Measurements from ENCODE around the gene ERAL1. TPM values are rescaled to one million over a fixed set of nuclear protein-coding genes. Genes with fewer than 3 reads are reported as not detected.

Gene ERAL1
- 10 to 100 TPM; 28.4 to 51.9 (median 38.8) TPM for total RNA-seq
- 10 to 100 TPM; 31.2 to 39.7 (median 38.6) TPM for polyA plus RNA-seq
- long read RNA-seq, donor 1, transcript ERAL1-201 (10 exons, 1,925 nt): major isoform, 10 of 10 reads
- long read RNA-seq, donor 1, partial matches to known transcripts: 0 of 10 reads
- long read RNA-seq, donor 1, other reads (novel, unspliced or antisense): 0 of 10 reads
- long read RNA-seq, donor 2, transcript ERAL1-201 (10 exons, 1,925 nt): major isoform, 12 of 15 reads
- long read RNA-seq, donor 2, partial matches to known transcripts: 0 of 15 reads
- long read RNA-seq, donor 2, other reads (novel, unspliced or antisense): 0 of 15 reads

- whole genome bisulfite sequencing, 5 donors: 1% methylated on average over 42 of the region's 42 CpGs
- no peaks in the 10 kb centered on the region for H3K9me3 ChIP-seq
- intact Hi-C loops (cut with DNase I; ENCODE audit: low total_unique reads): loop anchor here (10.0 kb wide), 1 partner anchor 50 kb away; the partner anchor contains the start of gene DHRS13
- peak; percentile 91 to 93 (median 92) for TF ChIP-seq POLR2AphosphoS5 (IDR thresholded peaks at IDR 0.05)
- peak in 2 of 3 donors; percentile 14 to 38 for TF ChIP-seq POLR2A (IDR thresholded peaks at IDR 0.05)
- TF ChIP-seq CTCF (IDR thresholded peaks at IDR 0.05 in 8 of 11, conservative IDR thresholded peaks at IDR 0.05 in 3 of 11): no peak
- peaks cover 10 to 25% (median 18%) of the 10 kb centered on the region in 6 donors for H3K4me1 ChIP-seq
- H3K36me3 ChIP-seq: peaks cover 0 to 37% (median 33%) of the 10 kb centered on the region in 6 donors
- peak; percentile 96 for DNase-seq
- peak within 1 kb of the TSS; percentile 66 to 90 (median 78) for H3K4me3 ChIP-seq
- peak within 1 kb of the TSS; percentile 61 to 89 (median 82) for H3K27ac ChIP-seq
- no peaks in the 10 kb centered on the region for H3K27me3 ChIP-seq (replicated peaks in 1 of 7)
Measured at GRCh38 chr17:28854457-28855335, at the start of gene ERAL1. TSS of gene ERAL1 (plus strand) at chr17:28855016. CDS start at chr17:28855035, 19 bp downstream.

- Histone ChIP-seq H3K27me3 (replicated peaks in 1 of 7) (no peaks in the 10 kb centered on the region), H3K36me3 (peaks cover 0 to 41% (median 10%) of the 10 kb centered on the region in 6 donors), H3K4me1 (peaks cover 6 to 52% (median 35%) of the 10 kb centered on the region in 6 donors), H3K4me3 (no peak overlapping the region), H3K27ac (peak overlapping the region in 7 of 8 donors; percentile 7 to 59 (median 24)), H3K9me3 (no peaks in the 10 kb centered on the region)
- 27 to 56% (median 39%) methylated on average over 2 of the region's 2 CpGs for WGBS, 5 donors
- DNase-seq: no peak
- TF ChIP-seq POLR2AphosphoS5 (IDR thresholded peaks at IDR 0.05) (no peak), CTCF (IDR thresholded peaks at IDR 0.05 in 8 of 11, conservative IDR thresholded peaks at IDR 0.05 in 3 of 11) (no peak), POLR2A (IDR thresholded peaks at IDR 0.05) (no peak)
- intact Hi-C loops (cut with DNase I; ENCODE audit: low total_unique reads): no loop called here
Measured at GRCh38 chr17:28807925-28808634, 46.7 kb upstream of the ERAL1 start.

- no peak for TF ChIP-seq POLR2A (IDR thresholded peaks at IDR 0.05)
- no peak for TF ChIP-seq CTCF (IDR thresholded peaks at IDR 0.05 in 8 of 11, conservative IDR thresholded peaks at IDR 0.05 in 3 of 11)
- no peak for TF ChIP-seq POLR2AphosphoS5 (IDR thresholded peaks at IDR 0.05)
- Histone ChIP-seq H3K4me3 (no peak overlapping the region), H3K9me3 (no peaks in the 10 kb centered on the region), H3K4me1 (peaks cover 10 to 58% (median 37%) of the 10 kb centered on the region in 6 donors), H3K27ac (no peak overlapping the region), H3K36me3 (peaks cover 0 to 17% (median 5%) of the 10 kb centered on the region in 6 donors), H3K27me3 (replicated peaks in 1 of 7) (no peaks in the 10 kb centered on the region)
- 84 to 97% (median 94%) methylated on average over 1 of the region's 1 CpG for WGBS, 5 donors
- DNase-seq: no peak
- intact Hi-C loops (cut with DNase I; ENCODE audit: low total_unique reads): loop anchor here (10.0 kb wide), 1 partner anchor 46 kb away; no protein-coding TSS in a partner anchor
Measured at GRCh38 chr17:28810437-28810836, 44.4 kb upstream of the ERAL1 start.
